Measurements from ENCODE around the gene RPL36. TPM values are rescaled to one million over a fixed set of nuclear protein-coding genes. Genes with fewer than 3 reads are reported as not detected.

Gene RPL36
- total and polyA plus RNA-seq, 2 experiments from 2014 or later: 895 to 3,204 TPM

DNA sequence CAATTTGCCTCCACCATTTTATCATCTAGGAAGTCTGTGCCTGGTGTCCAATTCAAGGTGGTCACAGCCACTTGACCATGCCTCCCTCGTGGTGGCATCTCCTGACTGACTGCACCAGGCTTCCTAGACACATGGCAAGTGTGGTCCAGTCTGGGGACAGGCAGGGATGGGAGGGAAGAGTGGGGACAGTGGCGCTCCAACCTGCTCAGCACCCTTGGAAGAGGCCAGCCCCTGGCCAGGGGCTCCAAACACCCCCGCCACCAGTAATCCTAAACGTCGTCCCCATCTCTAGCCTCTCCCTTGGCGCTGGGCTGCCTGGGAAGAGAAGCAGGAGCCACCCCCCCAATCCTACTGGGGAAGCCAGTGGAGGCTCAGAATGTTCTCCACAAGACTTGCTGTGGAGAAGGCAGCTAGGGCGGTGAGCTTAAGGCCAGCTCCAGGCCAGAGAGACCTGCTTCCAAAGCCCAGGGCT is 2.7 kb downstream of the RPL36 start (continued):
- TF ChIP-seq, protein P1, sequence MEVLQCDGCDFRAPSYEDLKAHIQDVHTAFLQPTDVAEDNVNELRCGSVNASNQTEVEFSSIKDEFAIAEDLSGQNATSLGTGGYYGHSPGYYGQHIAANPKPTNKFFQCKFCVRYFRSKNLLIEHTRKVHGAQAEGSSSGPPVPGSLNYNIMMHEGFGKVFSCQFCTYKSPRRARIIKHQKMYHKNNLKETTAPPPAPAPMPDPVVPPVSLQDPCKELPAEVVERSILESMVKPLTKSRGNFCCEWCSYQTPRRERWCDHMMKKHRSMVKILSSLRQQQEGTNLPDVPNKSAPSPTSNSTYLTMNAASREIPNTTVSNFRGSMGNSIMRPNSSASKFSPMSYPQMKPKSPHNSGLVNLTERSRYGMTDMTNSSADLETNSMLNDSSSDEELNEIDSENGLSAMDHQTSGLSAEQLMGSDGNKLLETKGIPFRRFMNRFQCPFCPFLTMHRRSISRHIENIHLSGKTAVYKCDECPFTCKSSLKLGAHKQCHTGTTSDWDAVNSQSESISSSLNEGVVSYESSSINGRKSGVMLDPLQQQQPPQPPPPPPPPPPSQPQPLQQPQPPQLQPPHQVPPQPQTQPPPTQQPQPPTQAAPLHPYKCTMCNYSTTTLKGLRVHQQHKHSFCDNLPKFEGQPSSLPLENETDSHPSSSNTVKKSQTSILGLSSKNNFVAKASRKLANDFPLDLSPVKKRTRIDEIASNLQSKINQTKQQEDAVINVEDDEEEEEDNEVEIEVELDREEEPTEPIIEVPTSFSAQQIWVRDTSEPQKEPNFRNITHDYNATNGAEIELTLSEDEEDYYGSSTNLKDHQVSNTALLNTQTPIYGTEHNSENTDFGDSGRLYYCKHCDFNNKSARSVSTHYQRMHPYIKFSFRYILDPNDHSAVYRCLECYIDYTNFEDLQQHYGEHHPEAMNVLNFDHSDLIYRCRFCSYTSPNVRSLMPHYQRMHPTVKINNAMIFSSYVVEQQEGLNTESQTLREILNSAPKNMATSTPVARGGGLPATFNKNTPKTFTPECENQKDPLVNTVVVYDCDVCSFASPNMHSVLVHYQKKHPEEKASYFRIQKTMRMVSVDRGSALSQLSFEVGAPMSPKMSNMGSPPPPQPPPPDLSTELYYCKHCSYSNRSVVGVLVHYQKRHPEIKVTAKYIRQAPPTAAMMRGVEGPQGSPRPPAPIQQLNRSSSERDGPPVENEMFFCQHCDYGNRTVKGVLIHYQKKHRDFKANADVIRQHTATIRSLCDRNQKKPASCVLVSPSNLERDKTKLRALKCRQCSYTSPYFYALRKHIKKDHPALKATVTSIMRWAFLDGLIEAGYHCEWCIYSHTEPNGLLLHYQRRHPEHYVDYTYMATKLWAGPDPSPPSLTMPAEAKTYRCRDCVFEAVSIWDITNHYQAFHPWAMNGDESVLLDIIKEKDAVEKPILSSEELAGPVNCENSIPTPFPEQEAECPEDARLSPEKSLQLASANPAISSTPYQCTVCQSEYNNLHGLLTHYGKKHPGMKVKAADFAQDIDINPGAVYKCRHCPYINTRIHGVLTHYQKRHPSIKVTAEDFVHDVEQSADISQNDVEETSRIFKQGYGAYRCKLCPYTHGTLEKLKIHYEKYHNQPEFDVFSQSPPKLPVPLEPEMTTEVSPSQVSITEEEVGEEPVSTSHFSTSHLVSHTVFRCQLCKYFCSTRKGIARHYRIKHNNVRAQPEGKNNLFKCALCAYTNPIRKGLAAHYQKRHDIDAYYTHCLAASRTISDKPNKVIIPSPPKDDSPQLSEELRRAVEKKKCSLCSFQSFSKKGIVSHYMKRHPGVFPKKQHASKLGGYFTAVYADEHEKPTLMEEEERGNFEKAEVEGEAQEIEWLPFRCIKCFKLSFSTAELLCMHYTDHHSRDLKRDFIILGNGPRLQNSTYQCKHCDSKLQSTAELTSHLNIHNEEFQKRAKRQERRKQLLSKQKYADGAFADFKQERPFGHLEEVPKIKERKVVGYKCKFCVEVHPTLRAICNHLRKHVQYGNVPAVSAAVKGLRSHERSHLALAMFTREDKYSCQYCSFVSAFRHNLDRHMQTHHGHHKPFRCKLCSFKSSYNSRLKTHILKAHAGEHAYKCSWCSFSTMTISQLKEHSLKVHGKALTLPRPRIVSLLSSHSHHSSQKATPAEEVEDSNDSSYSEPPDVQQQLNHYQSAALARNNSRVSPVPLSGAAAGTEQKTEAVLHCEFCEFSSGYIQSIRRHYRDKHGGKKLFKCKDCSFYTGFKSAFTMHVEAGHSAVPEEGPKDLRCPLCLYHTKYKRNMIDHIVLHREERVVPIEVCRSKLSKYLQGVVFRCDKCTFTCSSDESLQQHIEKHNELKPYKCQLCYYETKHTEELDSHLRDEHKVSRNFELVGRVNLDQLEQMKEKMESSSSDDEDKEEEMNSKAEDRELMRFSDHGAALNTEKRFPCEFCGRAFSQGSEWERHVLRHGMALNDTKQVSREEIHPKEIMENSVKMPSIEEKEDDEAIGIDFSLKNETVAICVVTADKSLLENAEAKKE (CRISPR knock-in tag; IDR thresholded peaks at IDR 0.05): no peak
- no peak; the same call in 1 of the 2 replicates for TF ChIP-seq POLR2AphosphoS5 (IDR thresholded peaks at IDR 0.05; ENCODE audit: low read depth)
- no peak for TF ChIP-seq NANOG (IDR thresholded peaks at IDR 0.05; ENCODE audit: borderline replicate concordance)
- TF ChIP-seq JUNB (IDR thresholded peaks at IDR 0.05; ENCODE audit: unreplicated experiment): no peak
- TF ChIP-seq, protein P2, sequence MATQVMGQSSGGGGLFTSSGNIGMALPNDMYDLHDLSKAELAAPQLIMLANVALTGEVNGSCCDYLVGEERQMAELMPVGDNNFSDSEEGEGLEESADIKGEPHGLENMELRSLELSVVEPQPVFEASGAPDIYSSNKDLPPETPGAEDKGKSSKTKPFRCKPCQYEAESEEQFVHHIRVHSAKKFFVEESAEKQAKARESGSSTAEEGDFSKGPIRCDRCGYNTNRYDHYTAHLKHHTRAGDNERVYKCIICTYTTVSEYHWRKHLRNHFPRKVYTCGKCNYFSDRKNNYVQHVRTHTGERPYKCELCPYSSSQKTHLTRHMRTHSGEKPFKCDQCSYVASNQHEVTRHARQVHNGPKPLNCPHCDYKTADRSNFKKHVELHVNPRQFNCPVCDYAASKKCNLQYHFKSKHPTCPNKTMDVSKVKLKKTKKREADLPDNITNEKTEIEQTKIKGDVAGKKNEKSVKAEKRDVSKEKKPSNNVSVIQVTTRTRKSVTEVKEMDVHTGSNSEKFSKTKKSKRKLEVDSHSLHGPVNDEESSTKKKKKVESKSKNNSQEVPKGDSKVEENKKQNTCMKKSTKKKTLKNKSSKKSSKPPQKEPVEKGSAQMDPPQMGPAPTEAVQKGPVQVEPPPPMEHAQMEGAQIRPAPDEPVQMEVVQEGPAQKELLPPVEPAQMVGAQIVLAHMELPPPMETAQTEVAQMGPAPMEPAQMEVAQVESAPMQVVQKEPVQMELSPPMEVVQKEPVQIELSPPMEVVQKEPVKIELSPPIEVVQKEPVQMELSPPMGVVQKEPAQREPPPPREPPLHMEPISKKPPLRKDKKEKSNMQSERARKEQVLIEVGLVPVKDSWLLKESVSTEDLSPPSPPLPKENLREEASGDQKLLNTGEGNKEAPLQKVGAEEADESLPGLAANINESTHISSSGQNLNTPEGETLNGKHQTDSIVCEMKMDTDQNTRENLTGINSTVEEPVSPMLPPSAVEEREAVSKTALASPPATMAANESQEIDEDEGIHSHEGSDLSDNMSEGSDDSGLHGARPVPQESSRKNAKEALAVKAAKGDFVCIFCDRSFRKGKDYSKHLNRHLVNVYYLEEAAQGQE (IDR thresholded peaks at IDR 0.05; ENCODE audit: unreplicated experiment): no peak
